Activated CD8-positive, alpha-beta memory T cell treated with anti-CD3 and anti-CD28 coated beads, Interleukin-2, amount 50 U/mL, for 48 hours (primary cell): Measurements from ENCODE around the gene AK5.
A peak's percentile ranks its signal among the peaks of the same experiment; 100 is the strongest.
"Not testable (repeated sequence)": the region's sequence is repeated elsewhere in the genome, so short reads cannot be mapped to it uniquely, and the experiment has no call there.

Experiments
- DNase-seq: peaks from one replicate; pipeline ENCODE4 v3.0.0-alpha.2; 2020

Gene AK5

DNA sequence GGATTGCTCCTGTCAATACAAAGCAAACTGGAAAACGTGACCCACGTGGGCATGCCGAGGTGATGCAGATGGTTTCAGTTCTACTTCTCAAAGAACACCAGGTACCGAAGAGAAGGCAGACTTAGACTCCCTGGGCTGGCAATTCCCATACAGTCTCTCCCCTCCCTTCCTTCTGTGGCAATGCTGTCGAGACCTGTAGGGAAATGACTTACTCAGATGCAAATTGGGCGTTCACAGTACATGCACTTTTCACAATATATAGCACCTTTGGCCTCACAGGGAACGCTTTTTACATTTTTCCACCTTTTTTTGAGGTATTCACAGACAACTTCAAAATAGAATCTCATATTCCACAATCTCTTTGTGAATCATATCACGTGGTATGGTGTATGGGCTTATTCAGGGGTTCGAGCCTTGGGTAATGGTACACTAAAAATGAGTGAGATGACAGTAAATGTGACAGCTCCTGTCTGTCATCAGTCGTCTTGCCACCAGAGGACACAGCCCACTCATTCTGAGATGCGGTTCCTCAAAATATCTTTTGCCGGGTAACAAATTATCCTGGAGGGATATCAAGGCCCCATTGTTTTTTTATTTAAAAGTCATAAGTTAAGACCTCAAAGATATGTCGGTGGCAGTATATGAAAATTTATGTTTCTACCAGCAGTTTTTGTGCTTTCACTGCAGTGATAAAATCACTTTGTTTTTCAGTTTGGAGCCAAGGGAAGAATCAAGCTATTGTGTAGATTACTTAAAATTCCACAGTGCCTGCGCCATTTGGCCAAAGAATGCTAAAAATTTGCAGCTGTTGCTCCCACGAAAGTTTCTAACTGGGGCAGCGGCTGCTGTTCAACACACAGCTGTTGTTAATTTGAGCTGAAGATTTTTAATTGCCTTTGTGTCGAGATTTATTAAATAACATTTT, 232.3 kb downstream of the AK5 start:
- DNase-seq: no peak

DNA sequence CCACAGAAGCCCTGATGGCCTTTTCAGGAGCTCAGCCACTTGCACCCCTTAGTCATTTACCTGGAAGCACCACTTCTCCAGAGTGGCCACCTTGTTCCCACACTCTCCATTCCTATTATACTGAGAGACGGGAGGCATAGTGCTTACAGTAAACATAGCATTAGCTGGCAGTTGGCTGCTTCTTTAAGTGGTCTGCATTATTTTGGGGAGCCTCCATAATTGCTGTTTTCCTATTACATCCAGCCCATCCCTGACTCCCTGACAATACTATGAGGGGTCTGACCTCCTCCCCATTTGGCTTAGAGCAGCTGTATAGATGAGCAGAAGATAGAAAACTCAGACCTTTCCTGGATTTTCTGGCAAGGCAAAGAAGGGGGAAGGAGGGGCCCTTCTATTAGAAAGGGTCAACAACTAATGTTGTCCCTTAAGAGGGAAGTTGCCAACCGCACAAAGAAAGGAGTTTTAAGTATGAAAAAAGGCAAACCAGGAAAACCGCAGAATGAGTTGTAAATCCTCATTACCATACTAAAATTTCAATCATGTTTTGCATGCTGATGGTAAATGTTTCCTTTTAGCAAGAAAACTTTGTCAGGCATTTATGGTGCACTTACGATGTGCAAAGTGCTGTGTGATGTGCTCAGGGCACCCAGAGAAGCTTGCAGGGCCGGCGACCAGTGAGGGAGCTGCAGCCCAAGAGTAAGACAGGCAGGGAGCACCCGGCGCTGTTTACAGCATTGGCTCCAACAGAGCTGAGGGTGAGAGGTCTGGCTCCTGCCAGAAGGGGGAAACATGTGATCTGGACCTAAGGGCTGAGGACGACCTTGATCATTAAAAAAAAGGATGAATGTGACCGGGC, 233.3 kb downstream of the AK5 start:
- no peak for DNase-seq

DNA sequence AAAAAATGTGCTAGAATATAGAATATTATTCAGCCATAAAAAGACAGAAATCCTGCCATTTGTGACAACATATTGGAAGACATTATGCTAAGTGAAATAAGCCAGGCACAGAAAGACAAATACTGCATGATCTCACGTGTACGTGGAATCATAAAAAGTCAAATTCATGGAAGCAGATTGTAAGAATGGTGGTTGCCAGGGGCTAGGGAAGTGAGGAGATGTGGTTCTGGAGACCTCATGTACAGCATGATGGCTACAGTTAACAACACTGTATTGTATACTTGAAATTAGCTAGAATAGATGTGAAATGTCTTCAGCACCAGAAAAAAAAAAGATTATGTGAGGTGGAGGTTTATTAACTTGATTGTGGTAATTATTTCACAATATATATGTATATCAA, 234.3 kb downstream of the AK5 start:
- no peak for DNase-seq

DNA sequence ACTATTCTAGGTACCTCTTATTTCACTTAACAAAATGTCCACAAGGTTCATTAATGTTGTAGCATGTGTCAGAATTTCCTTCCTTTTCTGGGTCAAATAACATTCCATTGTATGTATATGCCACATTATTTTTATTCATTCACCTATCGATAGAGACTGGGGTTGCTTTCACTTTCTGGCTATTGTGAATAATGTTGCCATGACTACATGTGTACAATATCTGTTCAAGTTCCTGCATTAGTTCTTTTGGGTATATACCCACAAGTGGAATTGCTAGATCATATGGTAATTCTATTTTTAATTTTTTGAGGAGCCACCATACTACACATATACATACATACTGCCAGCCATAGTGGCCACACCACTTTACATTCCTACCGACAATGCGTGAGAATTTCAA, 242.2 kb downstream of the AK5 start:
- DNase-seq: no peak

DNA sequence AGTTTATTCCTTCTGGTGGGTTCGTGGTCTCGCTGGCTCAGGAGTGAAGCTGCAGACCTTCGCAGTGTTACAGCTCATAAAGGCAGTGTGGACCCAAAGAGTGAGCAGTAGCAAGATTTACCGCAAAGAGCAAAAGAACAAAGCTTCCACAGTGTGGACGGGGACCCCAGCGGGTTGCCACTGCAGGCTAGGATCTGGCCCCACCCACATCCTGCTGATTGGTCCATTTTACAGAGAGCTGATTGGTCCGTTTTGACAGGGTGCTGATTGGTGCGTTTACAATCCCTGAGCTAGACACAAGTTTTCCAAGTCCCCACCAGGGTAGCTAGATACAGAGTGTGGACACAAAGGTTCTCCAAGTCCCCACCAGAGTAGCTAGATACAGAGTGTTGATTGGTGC, 249.3 kb downstream of the AK5 start:
- not testable (repeated sequence) for DNase-seq

DNA sequence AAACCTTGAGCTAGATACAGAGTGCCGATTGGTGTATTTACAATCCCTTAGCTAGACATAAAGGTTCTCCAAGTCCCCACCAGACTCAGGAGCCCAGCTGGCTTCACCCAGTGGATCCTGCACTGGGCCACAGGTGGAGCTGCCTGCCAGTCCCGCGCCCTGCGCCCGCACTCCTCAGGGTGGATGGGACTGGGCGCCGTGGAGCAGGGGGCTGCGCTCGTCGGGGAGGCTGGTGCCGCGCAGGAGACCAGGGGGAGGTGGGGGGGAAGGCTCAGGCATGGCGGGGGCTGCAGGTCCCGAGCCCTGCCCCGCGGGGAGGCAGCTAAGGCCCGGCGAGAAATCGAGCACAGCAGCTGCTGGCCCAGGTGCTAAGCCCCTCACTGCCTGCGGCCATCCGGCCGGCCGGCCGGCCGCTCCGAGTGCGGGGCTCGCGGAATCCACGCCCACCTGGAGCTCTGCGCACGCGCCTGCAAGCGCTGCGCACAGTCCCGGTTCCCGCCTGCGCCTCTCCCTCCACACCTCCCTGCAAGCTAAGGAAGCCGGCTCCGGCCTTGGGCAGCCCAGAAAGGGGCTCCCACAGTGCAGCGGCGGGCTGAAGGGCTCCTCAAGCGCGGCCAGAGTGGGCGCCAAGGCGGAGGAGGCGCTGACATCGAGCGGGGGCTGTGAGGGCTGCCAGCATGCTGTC, 249.9 kb downstream of the AK5 start:
- not testable (repeated sequence) for DNase-seq

DNA sequence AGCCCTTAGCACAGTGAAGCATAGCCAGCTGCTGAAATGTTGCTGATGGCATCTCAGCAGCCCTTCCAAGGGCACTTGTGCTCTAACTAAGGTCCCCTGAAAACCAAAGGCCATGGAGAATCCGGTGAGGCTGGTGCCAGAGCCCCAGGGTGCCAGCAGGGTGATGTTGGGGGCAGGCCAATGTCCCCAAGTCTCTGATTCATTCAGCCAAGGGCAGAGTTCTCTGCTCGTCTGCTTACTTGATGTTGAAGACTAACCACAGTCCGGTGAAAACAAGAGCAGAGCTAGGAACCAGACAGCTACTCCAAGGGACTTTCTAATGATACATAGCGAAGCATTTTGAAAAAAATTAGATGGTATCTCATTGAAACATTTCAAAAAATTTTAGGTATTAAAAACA, 250.8 kb downstream of the AK5 start:
- DNase-seq: no peak

DNA sequence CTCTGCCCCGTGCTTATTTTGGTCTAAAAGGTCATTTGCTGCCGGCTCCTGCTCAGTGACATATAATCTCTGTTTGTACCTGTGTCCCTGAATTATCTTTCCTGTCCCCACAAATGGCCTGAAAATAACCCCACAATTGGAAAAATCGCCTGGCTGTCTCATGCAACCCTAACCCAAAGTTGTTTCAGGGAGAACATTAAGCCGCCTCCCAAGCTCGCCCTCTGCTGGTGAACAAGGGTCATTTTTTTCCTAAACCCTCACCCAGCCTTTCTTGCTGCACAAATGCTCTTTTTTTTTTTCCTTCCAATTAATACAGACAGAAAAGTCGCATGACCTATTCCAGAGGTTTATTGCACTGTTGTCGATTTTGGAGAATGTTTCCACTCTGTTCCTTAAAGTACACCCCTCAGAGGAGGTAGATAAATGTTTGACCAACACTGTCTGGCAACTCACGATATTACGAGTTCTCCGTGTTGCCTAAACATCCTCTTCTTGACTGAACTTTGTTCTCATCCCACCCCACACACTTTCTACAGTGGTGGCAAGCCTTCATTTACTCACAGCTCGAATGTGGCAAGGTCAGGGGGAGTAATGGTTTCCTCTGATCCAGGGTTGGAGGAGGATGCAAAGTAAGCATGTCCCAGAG, 252.0 kb downstream of the AK5 start:
- DNase-seq: peak; percentile 69

DNA sequence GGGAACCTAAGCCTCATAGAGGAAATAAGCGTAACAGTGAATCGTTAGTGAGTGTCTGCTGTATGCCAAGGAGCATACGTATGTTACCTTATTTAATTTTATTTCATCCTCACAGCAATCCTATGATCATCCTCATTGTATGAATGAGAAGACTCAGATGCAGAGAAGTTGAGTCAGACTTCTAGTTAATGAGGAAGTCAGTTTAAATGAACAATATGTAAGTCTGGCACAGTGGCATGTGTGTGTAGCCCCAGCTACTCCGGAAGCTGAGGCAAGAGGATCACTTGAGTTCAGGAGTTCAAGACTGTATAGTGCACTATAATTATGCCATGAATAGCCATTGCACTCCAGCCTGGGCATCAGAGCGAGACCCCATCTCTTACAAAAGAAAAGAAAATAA, 252.6 kb downstream of the AK5 start:
- no peak for DNase-seq

DNA sequence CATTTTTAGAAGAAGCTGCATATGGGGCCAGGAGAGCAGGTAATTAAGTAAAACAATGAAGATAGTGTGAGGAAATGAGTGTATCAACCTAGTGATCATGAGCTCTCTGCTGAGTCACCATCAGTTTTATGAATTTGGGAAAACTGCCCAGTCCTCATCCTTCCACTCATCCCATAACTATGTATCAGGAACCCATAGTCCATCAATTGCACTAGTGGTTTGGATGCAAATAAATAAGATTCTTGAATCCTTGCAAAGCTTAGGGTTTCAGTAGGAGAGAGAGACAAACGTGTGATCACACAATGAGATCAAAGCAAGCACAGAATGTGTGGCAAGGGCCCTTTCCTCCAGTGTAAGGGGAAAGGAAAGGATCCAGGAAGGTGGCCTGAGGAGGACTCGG, 255.0 kb downstream of the AK5 start:
- DNase-seq: no peak

DNA sequence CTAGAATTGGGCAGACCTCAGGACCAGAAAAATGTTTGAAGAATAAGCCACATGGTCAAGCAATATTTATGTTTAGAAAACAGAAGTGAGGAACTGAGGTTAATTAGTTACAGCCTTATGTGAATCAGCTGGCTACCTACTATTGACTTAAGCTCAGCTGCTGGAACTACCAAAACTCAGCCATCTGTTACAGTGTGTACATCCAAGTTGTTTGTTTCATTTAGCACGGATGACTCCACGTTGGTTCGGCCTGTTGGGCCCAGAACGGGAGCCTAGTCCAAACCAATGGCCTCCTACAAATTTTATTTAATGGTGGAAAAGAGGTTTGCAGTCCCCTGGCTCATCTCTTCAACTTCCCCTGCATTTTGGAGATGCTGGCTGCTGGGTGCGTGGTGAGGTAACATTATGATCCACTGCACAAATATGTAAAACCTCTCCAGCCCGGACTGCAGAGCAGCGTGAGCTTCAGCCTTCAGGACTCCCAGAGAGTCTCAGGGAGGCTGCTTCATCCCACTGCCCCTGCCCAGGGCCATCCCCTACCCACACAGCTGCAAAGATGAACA, 257.2 kb downstream of the AK5 start:
- DNase-seq: no peak

DNA sequence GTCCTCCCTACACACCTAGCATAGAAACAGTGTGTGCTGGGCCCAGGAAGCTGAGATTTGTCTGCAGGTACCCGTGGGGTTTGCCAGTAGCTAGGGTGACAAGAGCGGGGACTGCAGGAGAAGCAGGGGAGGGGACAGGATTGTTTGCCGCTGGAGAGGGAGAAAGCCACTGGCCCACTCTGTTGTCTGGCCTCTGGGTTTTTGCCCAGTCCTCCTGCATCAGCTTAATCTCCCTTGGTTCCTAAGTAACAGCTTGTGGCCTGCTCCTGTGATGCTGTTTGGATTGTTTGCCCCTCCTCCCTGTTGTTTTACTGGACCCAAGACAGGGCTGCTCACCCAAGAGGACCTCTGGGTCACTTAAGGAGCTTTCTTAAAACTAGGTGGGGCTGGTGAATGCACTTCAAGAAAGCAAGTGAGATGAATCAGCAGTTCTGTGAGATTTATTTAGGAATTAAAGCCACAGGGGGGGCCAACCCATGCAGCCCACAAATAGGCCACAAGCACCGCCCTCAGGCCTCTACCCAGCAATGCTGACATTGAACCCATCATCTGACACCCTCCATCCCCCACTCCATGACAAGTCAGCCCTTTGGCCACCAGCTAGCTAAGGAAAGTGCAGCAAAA, 257.8 kb downstream of the AK5 start:
- no peak for DNase-seq

DNA sequence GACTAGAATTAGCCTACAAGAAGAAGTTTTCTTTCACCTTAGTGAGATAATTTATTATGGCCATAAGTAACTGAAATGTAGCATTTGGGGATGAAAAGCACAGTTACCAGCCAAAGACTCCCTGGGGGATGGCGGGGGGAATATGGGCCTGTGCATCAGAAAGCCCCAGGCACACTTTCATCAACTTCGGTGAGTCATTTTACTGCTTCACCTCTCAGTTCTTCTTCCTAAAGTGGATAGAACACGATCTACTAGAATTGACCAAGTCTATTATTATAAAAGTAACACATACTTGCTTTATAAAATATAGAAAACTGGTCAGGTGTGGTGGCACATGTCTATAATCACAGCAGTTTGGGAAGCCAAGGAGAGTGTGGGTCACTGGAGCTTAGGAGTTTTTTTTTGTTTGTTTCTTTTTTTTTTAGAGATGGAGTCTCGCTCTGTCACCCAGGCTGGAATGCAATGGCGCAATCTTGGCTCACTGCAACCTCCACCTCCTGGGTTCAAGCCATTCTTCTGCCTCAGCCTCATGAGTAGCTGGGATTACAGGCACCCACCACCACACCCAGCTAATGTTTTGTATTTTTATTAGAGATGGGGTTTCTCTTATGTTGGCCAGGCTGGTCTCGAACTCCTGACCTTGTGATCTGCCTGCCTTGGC, 258.8 kb downstream of the AK5 start:
- DNase-seq: no peak

DNA sequence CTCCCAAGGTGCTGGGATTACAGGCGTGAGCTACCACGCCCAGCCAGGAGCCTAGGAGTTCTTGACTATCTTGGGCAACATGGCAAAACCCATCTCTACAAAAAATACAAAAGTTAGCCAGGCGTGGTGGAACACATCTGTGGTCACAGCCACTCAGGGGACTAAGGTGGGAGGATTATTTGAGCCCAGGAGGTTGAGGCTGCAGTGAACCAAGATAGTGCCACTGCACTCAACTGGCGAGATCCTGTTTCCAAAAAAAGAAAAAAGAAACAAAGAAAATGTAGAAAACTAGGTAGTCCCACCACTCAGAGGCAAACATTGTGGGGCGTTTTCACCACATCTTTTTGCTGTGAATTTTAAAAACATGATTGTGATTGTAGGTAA, 259.3 kb downstream of the AK5 start:
- DNase-seq: no peak

DNA sequence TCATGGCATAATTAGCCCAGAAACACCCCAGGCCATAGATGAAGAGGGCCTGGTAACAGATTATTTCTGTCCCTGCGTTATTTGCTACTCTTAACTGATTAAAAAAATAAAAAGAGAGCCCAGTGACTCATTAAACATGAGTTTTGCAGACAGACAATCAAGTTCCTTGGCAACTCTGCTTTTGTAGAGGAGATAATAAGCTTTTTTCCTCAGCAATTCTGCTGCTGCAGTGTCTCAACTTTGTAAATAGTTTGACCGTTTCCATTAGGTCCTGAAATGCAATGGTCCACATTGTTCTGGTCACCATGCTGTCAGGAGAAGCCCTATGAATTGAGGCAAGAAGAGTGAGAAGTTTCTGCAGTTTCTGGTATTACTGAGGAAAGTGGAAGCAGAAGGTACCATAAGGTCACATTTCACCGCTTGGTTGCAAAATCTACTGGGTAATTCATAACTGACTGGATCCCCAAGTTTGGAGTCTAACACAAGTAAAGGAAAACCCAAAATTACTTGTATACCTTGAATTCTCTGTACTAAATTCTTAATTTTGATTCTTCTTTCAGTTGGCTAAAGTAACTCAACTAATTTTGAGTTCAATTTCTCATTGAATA, 261.1 kb downstream of the AK5 start:
- DNase-seq: no peak

DNA sequence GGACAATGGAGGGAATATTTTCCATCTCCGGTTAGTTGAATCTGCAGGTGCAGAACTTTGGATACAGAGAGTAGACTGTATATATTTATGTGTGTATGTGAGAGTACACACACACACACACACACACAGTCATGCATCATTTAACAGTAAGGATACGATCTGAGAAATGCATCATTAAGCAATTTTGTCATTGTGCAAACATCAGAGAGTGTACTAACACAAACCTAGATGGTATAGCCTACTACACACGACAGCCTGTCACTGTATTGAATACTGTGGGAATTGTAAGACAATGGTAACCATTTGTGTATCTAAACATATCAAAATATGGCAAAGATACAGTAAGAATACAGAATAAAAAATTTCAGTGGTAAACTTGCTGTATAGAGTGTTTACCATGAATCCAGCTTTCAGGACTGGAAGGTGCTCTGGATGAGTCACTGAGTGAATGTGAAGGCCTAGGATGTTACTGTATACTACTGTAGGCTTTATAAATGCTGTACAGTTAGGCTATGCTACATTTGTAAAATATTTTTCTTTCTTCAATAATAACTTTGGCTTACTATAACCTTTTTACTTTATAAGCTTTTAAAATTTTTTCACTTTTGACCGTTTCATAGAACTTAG, 262.1 kb downstream of the AK5 start:
- no peak for DNase-seq

DNA sequence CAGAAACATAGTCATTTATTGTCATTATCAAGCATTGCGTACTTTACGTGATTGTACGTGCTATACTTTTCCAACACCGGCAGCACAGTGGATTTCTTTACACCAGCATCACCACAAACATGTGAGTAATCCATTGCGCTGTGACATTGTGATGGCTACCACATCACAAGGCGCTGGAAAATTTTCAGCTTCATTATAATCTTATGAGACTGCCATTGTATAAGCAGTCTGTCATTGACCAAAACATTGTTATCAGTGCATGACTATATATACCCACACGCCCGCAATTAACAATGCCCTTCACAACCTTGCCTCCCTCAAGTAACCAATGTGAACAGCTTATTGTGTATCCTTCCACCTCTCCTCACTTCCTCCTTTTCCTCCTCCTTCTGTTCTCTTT, 263.0 kb downstream of the AK5 start:
- DNase-seq: no peak

DNA sequence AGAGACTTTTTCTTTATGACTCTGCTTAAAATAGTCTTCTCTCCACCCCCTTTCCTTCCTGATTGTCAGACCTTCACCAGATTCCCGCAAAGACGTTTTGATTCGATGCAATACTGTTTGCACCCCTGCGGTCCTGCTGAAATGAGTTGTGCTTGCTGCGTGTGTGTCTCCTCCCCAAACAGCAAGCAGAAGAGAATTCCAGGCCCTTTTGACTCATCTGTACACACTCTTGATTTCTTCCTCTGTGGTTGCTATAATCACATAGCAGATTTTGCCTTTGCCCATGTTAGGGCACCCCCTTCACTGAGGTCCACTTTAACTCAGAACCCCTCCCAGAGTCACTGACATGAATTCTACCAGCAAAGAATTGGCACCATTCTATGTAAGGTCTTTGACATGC, 264.2 kb downstream of the AK5 start:
- no peak for DNase-seq

DNA sequence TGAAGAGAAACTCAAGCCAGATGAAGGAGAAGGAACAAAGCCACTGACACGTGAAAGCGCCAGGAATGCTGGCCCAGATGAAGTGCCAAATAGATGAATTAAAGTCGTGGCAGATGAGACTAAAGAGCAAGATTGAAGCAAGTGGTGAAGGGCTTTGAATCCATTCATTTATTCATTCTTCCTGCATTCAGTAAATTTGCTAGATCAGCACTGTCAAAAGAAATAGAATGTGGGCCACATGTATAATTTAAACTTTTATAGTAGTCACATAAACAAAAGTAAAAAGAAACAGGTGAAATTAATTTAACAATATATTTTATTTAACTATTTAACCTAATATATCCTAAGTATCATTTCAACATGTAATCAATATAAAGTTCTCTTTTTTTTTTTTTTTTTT, 265.1 kb downstream of the AK5 start:
- DNase-seq: no peak

DNA sequence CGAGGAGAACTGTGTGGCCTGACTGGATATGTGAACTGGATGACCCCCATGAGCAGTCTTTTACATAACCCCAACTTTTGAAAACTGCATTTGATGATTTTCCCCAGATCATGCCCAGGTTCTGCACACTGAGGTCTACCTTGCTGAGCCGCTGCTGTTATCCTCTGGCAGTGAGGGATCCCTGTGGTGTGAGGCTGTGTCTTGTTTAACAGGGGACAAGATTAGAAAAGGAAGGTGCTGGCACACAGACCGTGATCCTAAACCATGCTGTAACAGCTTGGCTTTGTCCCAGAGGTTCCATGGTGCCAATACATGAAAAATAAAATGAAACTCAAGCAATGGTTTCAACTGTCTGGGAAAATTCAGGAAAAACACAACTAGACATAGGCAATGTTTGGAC, 266.5 kb downstream of the AK5 start:
- DNase-seq: no peak

DNA sequence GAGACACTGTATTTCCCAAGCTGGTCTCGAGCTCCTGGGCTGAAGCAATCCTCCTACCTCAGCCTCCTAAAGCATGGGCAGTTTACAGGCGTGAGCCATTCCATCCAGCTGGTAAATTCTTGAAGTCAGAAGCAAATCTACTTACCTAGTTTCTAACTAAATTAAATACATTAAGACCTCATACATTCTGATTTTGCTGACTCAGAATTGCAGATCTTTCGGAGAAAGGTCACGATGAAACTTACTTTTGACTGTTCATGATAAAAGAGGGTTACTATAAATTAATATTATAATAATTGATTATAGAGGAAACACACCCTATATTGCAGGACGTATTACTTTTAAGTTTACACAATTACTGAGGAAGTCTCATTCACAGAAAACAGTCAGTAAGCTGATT, 268.3 kb downstream of the AK5 start:
- no peak for DNase-seq
